ENCODE results near the gene NPTN. TPM values are rescaled to one million over a fixed set of nuclear protein-coding genes. Genes with fewer than 3 reads are reported as not detected.
A peak's percentile ranks its signal among the peaks of the same experiment; 100 is the strongest.

The NPTN gene
- total RNA-seq, 4 donors from 2014 or later: 84.3 to 118 (median 106) TPM

GRCh38 chr15:73593304-73594074, 39.7 kb downstream of the NPTN start:
- peak in 1 of 2 donors; percentile 44 for DNase-seq (ENCODE audit: low spot score in 2 of 2)
- 52 to 54% methylated on average over 9 of the region's 9 CpGs for WGBS, 2 donors
- H3K9me3 ChIP-seq: no peaks in the 10 kb centered on the region
- peaks cover 0 to 53% (median 11%) of the 10 kb centered on the region in 4 donors for H3K4me1 ChIP-seq
- TF ChIP-seq POLR2A (IDR thresholded peaks at IDR 0.05) (no peak), CTCF (IDR thresholded peaks at IDR 0.05) (no peak), EP300 (IDR thresholded peaks at IDR 0.05) (no peak)
- H3K36me3 ChIP-seq: peaks cover 0 to 30% (median 0%) of the 10 kb centered on the region in 3 donors
- no peak overlapping the region for H3K27ac ChIP-seq
- H3K27me3 ChIP-seq: no peaks in the 10 kb centered on the region
- no peak overlapping the region for H3K4me3 ChIP-seq

GRCh38 chr15:73590263-73590662, 42.9 kb downstream of the NPTN start:
- TF ChIP-seq CTCF (IDR thresholded peaks at IDR 0.05) (no peak), EP300 (IDR thresholded peaks at IDR 0.05) (no peak), POLR2A (IDR thresholded peaks at IDR 0.05) (no peak)
- Histone ChIP-seq H3K27ac (no peak overlapping the region), H3K4me1 (peaks cover 0 to 22% (median 0%) of the 10 kb centered on the region in 4 donors), H3K4me3 (no peak overlapping the region), H3K27me3 (no peaks in the 10 kb centered on the region), H3K9me3 (no peaks in the 10 kb centered on the region), H3K36me3 (peaks cover 0 to 62% (median 0%) of the 10 kb centered on the region in 3 donors)
- DNase-seq (ENCODE audit: low spot score in 2 of 2): no peak
- 92 to 94% methylated on average over 5 of the region's 5 CpGs for WGBS, 2 donors

GRCh38 chr15:73589766-73590165, 43.4 kb downstream of the NPTN start:
- Histone ChIP-seq H3K4me3 (no peak overlapping the region), H3K9me3 (no peaks in the 10 kb centered on the region), H3K4me1 (peaks cover 0 to 18% (median 0%) of the 10 kb centered on the region in 4 donors), H3K36me3 (peaks cover 0 to 64% (median 0%) of the 10 kb centered on the region in 3 donors), H3K27ac (no peak overlapping the region), H3K27me3 (no peaks in the 10 kb centered on the region)
- 96 to 100% methylated on average over 1 of the region's 1 CpG for WGBS, 2 donors
- no peak for DNase-seq (ENCODE audit: low spot score in 2 of 2)
- TF ChIP-seq POLR2A (IDR thresholded peaks at IDR 0.05): no peak
- TF ChIP-seq CTCF (IDR thresholded peaks at IDR 0.05): no peak
- no peak for TF ChIP-seq EP300 (IDR thresholded peaks at IDR 0.05)

GRCh38 chr15:73585871-73586654, 47.1 kb downstream of the NPTN start:
- no peak overlapping the region for H3K27ac ChIP-seq
- TF ChIP-seq POLR2A (IDR thresholded peaks at IDR 0.05): no peak
- no peak for TF ChIP-seq CTCF (IDR thresholded peaks at IDR 0.05)
- TF ChIP-seq EP300 (IDR thresholded peaks at IDR 0.05): no peak
- WGBS, 2 donors: 86% methylated on average over 5 of the region's 5 CpGs

More at GRCh38 chr15:73585871-73586654, 47.1 kb downstream of the NPTN start:
- H3K4me3 ChIP-seq: no peak overlapping the region
- H3K36me3 ChIP-seq: peaks cover 0 to 88% (median 0%) of the 10 kb centered on the region in 3 donors
- no peaks in the 10 kb centered on the region for H3K27me3 ChIP-seq
- no peak for DNase-seq (ENCODE audit: low spot score in 2 of 2)
- no peaks in the 10 kb centered on the region for H3K9me3 ChIP-seq
- H3K4me1 ChIP-seq: no peaks in the 10 kb centered on the region
